HepG2 (cell line): Measurements from ENCODE around the gene CRYAB. TPM values are rescaled to one million over a fixed set of nuclear protein-coding genes. Genes with fewer than 3 reads are reported as not detected.

Experiments
- MXI1 ChIP-seq: IDR thresholded peaks from 3 replicates; pipeline ENCODE4 v1.6.1; 2012; ENCODE audit warnings: low read depth, low read length, inconsistent platforms, borderline replicate concordance
- NFYB ChIP-seq: sonication (generic); formaldehyde crosslinking; IDR thresholded peaks from 2 replicates; pipeline ENCODE4 v1.4.0; 2020; ENCODE audit warnings: missing genetic modification reagents
- SOX13 ChIP-seq, 3 experiments: fragments of 450-650 bp in 1 of 3; sonication (generic) in 1 of 3; formaldehyde crosslinking in 1 of 3; IDR thresholded peaks in 2 of 3; conservative IDR thresholded peaks in 1 of 3; 2 replicates each; pipeline versions ENCODE4 v1.5.0 to v1.6.1; 2016 to 2020; ENCODE audit warnings: antibody characterized with exemption in 1 of 3, mild to moderate bottlenecking in 1 of 3, missing compliant biosample characterization in 1 of 3, missing genetic modification reagents in 1 of 3, moderate library complexity in 1 of 3
- TSC22D2 ChIP-seq: sonication (generic); formaldehyde crosslinking; IDR thresholded peaks from 2 replicates; pipeline ENCODE4 v1.5.1; 2020; ENCODE audit warnings: missing genetic modification reagents, mild to moderate bottlenecking, borderline replicate concordance
- UBTF ChIP-seq: sonication (generic); formaldehyde crosslinking; IDR thresholded peaks from 2 replicates; pipeline ENCODE4 v1.4.0; 2020; ENCODE audit warnings: mild to moderate bottlenecking, missing genetic modification reagents
- ZNF430 ChIP-seq: sonication (generic); formaldehyde crosslinking; IDR thresholded peaks from 2 replicates; pipeline ENCODE4 v1.9.0; 2021; ENCODE audit warnings: mild to moderate bottlenecking, missing genetic modification reagents
- ZNF431 ChIP-seq: sonication (generic); formaldehyde crosslinking; IDR thresholded peaks from 2 replicates; pipeline ENCODE4 v1.9.0; 2022; ENCODE audit warnings: missing genetic modification reagents, low read depth, mild to moderate bottlenecking, borderline replicate concordance
- ZNF724P ChIP-seq: sonication (generic); formaldehyde crosslinking; IDR thresholded peaks from 2 replicates; pipeline ENCODE4 v1.8.0; 2022; ENCODE audit warnings: missing genetic modification reagents, borderline replicate concordance
- ZNF777 ChIP-seq: sonication (generic); formaldehyde crosslinking; IDR thresholded peaks from 2 replicates; pipeline ENCODE4 v1.4.0; 2020; ENCODE audit warnings: missing genetic modification reagents
- polyA plus RNA-seq, 8 experiments: library from polyadenylated mRNA; depleted of rRNA in 3 of 8; stranded (reverse) in 7 of 8; unstranded in 1 of 8; fragments of >200 nt; fragmentation: Illumina TruSeq in 4 of 8; extraction: Trizol in 4 of 8; gene quantifications; 2 replicates each; pipeline versions ENCODE4 v1.2.1 to v1.2.3, GENCODE V29; 2011 to 2016; ENCODE audit warnings: low read depth in 4 of 8, missing spikeins in 1 of 8, mixed read lengths in 1 of 8; ENCODE audit not compliant: insufficient read depth in 1 of 8
- total RNA-seq, 5 experiments: library from RNA; depleted of rRNA; stranded (reverse); fragments of >200 nt; fragmentation: Illumina TruSeq; extraction: Trizol; gene quantifications; 2 replicates each; pipeline ENCODE4 v1.2.3, GENCODE V29; 2016; ENCODE audit warnings: low read depth in 1 of 5
- TF ChIP-seq, protein P1 (sequence below): sonication (generic); formaldehyde crosslinking; IDR thresholded peaks from 2 replicates; pipeline ENCODE4 v1.5.1; 2020; ENCODE audit warnings: missing genetic modification reagents, mild to moderate bottlenecking, borderline replicate concordance
- TF ChIP-seq, protein P2 (sequence below): sonication (generic); formaldehyde crosslinking; IDR thresholded peaks from 2 replicates; pipeline ENCODE4 v1.5.0; 2020; ENCODE audit warnings: missing genetic modification reagents
- TF ChIP-seq, protein P3 (sequence below): sonication (generic); formaldehyde crosslinking; IDR thresholded peaks from 2 replicates; pipeline ENCODE4 v1.8.0; 2022; ENCODE audit warnings: mild to moderate bottlenecking, missing genetic modification reagents, borderline replicate concordance
- TF ChIP-seq, protein P4 (sequence below): sonication (generic); formaldehyde crosslinking; IDR thresholded peaks from 2 replicates; pipeline ENCODE4 v1.4.0; 2020; ENCODE audit warnings: missing genetic modification reagents
- TF ChIP-seq, protein P5 (sequence below): sonication (generic); formaldehyde crosslinking; conservative IDR thresholded peaks from 2 replicates; pipeline ENCODE4 v1.4.0; 2020; ENCODE audit warnings: mild to moderate bottlenecking, missing genetic modification reagents, moderate library complexity

The CRYAB gene
- total and polyA plus RNA-seq, 2 of the 13 experiments (the other 11 are each of a cell fraction or from before 2014, with no cell fraction given): 0.55 to 1.1 TPM

DNA sequence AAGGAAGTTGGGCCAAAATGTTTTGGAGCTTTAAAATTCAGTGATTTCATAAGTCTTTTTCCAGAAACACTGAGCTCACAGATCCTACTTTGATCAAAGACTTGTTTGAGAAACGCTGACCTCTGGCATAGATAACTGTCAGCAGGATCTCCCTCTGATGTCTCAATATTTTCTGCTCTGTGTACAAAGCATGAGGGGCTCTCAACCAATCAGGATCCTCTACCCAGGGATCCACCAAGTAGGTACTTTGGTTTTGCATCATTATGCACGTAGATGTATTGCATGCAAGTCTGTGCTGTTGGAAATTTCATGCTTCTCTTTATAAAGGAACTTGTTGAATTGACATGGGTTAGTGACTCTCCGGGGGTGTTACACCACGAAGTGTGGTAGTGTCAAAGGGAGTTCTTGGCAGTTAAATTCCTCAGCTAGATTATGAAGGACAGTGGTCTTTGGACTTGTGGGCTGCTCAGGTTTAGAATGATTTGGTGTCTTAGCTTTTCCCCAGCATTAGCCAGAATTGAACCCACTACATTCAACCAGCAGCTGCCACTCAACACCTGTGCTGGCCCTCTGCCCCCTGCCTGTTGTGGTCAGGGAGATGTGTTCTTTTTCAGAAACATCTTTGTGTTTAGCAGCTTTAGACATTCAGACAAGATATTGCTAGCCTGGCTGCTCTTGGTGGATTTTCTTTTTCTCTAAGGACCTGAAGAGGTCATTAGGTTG, 23.9 kb upstream of the CRYAB start (continued):
- TF ChIP-seq TSC22D2 (CRISPR knock-in tag) (0 out of 2 replicates have a peak, but pooled peaks have one; percentile 27), NFYB (CRISPR knock-in tag) (peak; percentile 64), ZNF777 (no peak), ZNF430 (peak; percentile 60; the same call in 1 of the 2 replicates), UBTF (no peak), SOX13 (IDR thresholded peaks at IDR 0.05) (no peak), SOX13 (CRISPR knock-in tag; conservative IDR thresholded peaks at IDR 0.05 in 1 of 2, IDR thresholded peaks at IDR 0.05 in 1 of 2) (peak in 1 of 2 experiments; percentile 36; a peak in 2 of 4 replicates), ZNF431 (CRISPR knock-in tag) (no peak), ZNF724P (CRISPR knock-in tag) (no peak), MXI1 (no peak)
- TF ChIP-seq, protein P1, sequence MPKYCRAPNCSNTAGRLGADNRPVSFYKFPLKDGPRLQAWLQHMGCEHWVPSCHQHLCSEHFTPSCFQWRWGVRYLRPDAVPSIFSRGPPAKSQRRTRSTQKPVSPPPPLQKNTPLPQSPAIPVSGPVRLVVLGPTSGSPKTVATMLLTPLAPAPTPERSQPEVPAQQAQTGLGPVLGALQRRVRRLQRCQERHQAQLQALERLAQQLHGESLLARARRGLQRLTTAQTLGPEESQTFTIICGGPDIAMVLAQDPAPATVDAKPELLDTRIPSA (CRISPR knock-in tag): no peak
- TF ChIP-seq, protein P2, sequence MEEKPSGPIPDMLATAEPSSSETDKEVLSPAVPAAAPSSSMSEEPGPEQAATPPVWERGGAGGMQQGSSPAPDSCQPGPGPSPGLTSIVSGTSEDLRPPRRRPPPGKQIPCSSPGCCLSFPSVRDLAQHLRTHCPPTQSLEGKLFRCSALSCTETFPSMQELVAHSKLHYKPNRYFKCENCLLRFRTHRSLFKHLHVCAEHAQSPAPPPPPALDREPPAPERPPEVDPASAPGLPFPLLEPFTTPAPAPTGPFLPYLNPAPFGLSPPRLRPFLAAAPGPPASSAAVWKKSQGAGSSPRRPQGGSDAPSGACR (CRISPR knock-in tag): no peak
- TF ChIP-seq, protein P3, sequence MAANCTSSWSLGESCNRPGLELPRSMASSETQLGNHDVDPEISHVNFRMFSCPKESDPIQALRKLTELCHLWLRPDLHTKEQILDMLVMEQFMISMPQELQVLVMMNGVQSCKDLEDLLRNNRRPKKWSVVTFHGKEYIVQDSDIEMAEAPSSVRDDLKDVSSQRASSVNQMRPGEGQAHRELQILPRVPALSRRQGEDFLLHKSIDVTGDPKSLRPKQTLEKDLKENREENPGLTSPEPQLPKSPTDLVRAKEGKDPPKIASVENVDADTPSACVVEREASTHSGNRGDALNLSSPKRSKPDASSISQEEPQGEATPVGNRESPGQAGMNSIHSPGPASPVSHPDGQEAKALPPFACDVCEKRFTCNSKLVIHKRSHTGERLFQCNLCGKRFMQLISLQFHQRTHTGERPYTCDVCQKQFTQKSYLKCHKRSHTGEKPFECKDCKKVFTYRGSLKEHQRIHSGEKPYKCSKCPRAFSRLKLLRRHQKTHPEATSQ (CRISPR knock-in tag): 0 out of 2 replicates have a peak, but pooled peaks have one; percentile 45
- TF ChIP-seq, protein P4, sequence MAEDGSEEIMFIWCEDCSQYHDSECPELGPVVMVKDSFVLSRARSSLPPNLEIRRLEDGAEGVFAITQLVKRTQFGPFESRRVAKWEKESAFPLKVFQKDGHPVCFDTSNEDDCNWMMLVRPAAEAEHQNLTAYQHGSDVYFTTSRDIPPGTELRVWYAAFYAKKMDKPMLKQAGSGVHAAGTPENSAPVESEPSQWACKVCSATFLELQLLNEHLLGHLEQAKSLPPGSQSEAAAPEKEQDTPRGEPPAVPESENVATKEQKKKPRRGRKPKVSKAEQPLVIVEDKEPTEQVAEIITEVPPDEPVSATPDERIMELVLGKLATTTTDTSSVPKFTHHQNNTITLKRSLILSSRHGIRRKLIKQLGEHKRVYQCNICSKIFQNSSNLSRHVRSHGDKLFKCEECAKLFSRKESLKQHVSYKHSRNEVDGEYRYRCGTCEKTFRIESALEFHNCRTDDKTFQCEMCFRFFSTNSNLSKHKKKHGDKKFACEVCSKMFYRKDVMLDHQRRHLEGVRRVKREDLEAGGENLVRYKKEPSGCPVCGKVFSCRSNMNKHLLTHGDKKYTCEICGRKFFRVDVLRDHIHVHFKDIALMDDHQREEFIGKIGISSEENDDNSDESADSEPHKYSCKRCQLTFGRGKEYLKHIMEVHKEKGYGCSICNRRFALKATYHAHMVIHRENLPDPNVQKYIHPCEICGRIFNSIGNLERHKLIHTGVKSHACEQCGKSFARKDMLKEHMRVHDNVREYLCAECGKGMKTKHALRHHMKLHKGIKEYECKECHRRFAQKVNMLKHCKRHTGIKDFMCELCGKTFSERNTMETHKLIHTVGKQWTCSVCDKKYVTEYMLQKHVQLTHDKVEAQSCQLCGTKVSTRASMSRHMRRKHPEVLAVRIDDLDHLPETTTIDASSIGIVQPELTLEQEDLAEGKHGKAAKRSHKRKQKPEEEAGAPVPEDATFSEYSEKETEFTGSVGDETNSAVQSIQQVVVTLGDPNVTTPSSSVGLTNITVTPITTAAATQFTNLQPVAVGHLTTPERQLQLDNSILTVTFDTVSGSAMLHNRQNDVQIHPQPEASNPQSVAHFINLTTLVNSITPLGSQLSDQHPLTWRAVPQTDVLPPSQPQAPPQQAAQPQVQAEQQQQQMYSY (CRISPR knock-in tag): no peak
- TF ChIP-seq, protein P5, sequence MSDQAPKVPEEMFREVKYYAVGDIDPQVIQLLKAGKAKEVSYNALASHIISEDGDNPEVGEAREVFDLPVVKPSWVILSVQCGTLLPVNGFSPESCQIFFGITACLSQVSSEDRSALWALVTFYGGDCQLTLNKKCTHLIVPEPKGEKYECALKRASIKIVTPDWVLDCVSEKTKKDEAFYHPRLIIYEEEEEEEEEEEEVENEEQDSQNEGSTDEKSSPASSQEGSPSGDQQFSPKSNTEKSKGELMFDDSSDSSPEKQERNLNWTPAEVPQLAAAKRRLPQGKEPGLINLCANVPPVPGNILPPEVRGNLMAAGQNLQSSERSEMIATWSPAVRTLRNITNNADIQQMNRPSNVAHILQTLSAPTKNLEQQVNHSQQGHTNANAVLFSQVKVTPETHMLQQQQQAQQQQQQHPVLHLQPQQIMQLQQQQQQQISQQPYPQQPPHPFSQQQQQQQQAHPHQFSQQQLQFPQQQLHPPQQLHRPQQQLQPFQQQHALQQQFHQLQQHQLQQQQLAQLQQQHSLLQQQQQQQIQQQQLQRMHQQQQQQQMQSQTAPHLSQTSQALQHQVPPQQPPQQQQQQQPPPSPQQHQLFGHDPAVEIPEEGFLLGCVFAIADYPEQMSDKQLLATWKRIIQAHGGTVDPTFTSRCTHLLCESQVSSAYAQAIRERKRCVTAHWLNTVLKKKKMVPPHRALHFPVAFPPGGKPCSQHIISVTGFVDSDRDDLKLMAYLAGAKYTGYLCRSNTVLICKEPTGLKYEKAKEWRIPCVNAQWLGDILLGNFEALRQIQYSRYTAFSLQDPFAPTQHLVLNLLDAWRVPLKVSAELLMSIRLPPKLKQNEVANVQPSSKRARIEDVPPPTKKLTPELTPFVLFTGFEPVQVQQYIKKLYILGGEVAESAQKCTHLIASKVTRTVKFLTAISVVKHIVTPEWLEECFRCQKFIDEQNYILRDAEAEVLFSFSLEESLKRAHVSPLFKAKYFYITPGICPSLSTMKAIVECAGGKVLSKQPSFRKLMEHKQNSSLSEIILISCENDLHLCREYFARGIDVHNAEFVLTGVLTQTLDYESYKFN (CRISPR knock-in tag): peak; percentile 79
